NCI-H128 (cell line): ENCODE measurements around the gene RBM33.
"Not testable (repeated sequence)": the region's sequence is repeated elsewhere in the genome, so short reads cannot be mapped to it uniquely, and the experiment has no call there.

Experiments
- DNase-seq: peaks from one replicate; lab custom pipeline; 2025; ENCODE audit not compliant: unreplicated experiment; lab: John Stamatoyannopoulos, UW

Gene RBM33

GRCh38 chr7:155685791-155686160 is 41.3 kb downstream of the RBM33 start:
- DNase-seq, result no peak

GRCh38 chr7:155686620-155687324 is 42.3 kb downstream of the RBM33 start:
- not testable (repeated sequence) for DNase-seq

GRCh38 chr7:155688237-155688636 is 43.8 kb downstream of the RBM33 start:
- DNase-seq, result not testable (repeated sequence)

GRCh38 chr7:155690655-155691054 is 46.2 kb downstream of the RBM33 start:
- DNase-seq, result not testable (repeated sequence)

- no peak for DNase-seq
Measured at GRCh38 chr7:155692317-155692716, 47.9 kb downstream of the RBM33 start.

GRCh38 chr7:155693826-155694225 is 49.4 kb downstream of the RBM33 start:
- no peak for DNase-seq

- DNase-seq, result no peak
Measured at GRCh38 chr7:155694851-155695250, 50.4 kb downstream of the RBM33 start.

GRCh38 chr7:155696747-155697146 is 52.3 kb downstream of the RBM33 start:
- no peak for DNase-seq

- DNase-seq, result no peak
Measured at GRCh38 chr7:155698633-155699032, 54.2 kb downstream of the RBM33 start.

- no peak for DNase-seq
Measured at GRCh38 chr7:155699180-155699579, 54.7 kb downstream of the RBM33 start.

GRCh38 chr7:155700847-155701246 is 56.4 kb downstream of the RBM33 start:
- DNase-seq, result no peak

- no peak for DNase-seq
Measured at GRCh38 chr7:155701972-155702544, 57.6 kb downstream of the RBM33 start.

- no peak for DNase-seq
Measured at GRCh38 chr7:155702616-155703015, 58.2 kb downstream of the RBM33 start.

- DNase-seq, result no peak
Measured at GRCh38 chr7:155705623-155706360, 61.3 kb downstream of the RBM33 start.

GRCh38 chr7:155706376-155706775 is 61.9 kb downstream of the RBM33 start:
- DNase-seq, result no peak

- no peak for DNase-seq
Measured at GRCh38 chr7:155709453-155709852, 65.0 kb downstream of the RBM33 start.

- no peak for DNase-seq
Measured at GRCh38 chr7:155710031-155710430, 65.6 kb downstream of the RBM33 start.

- no peak for DNase-seq
Measured at GRCh38 chr7:155710530-155710929, 66.1 kb downstream of the RBM33 start.

- no peak for DNase-seq
Measured at GRCh38 chr7:155711081-155711480, 66.6 kb downstream of the RBM33 start.

- DNase-seq, result no peak
Measured at GRCh38 chr7:155713384-155713783, 68.9 kb downstream of the RBM33 start.

GRCh38 chr7:155714702-155715101 is 70.2 kb downstream of the RBM33 start:
- DNase-seq, result no peak

GRCh38 chr7:155715111-155715805 is 70.8 kb downstream of the RBM33 start:
- no peak for DNase-seq
